Ectodermal cell (in vitro differentiated cells): ENCODE results near the gene EBF3.
"Not testable (repeated sequence)": the region's sequence is repeated elsewhere in the genome, so short reads cannot be mapped to it uniquely, and the experiment has no call there.

Experiments used
- H3K27ac ChIP-seq: 2 replicates; pipeline ENCODE4 v1.7.0; 2013; ENCODE audit warnings: mild to moderate bottlenecking, low read depth, low read length; ENCODE audit not compliant: insufficient read depth, poor library complexity, severe bottlenecking
- H3K27me3 ChIP-seq: 2 replicates; pipeline ENCODE4 v1.7.0; 2013; ENCODE audit warnings: mild to moderate bottlenecking, low read length; ENCODE audit not compliant: insufficient read depth, control insufficient read depth, poor library complexity, severe bottlenecking
- H3K36me3 ChIP-seq: one replicate; pipeline ENCODE4 v1.7.0; 2013; ENCODE audit warnings: low read length; ENCODE audit not compliant: control insufficient read depth, insufficient read depth
- H3K4me1 ChIP-seq: one replicate; pipeline ENCODE4 v1.7.0; 2013; ENCODE audit warnings: low read length; ENCODE audit not compliant: control insufficient read depth, insufficient read depth
- H3K4me3 ChIP-seq: 2 replicates; pipeline ENCODE4 v1.7.0; 2013; ENCODE audit warnings: low read depth, low read length, control low read depth; ENCODE audit not compliant: insufficient read depth
- H3K9me3 ChIP-seq: 2 replicates; pipeline ENCODE4 v1.7.0; 2013; ENCODE audit warnings: mild to moderate bottlenecking, low read length, moderate library complexity; ENCODE audit not compliant: control insufficient read depth
- WGBS, 2 experiments: methylation state at CpG; one replicate each; pipeline ENCODE4 v1.1.7; 2013; ENCODE audit warnings: missing lambda C conversion rate in 2 of 2; 5-methylcytosine and 5-hydroxymethylcytosine counted together

The EBF3 gene

GRCh38 chr10:129926066-129927055 lies 37.7 kb downstream of the EBF3 start:
- Histone ChIP-seq H3K4me3 (no peak overlapping the region), H3K36me3 (no peaks in the 10 kb centered on the region), H3K27ac (no peak overlapping the region), H3K9me3 (no peaks in the 10 kb centered on the region), H3K4me1 (no peaks in the 10 kb centered on the region), H3K27me3 (no peaks in the 10 kb centered on the region)
- 87 to 89% methylated on average over 29 of the region's 29 CpGs for WGBS, 2 experiments

- no peaks in the 10 kb centered on the region for H3K4me1 ChIP-seq
- H3K27ac ChIP-seq, result no peak overlapping the region
- H3K27me3 ChIP-seq, result no peaks in the 10 kb centered on the region
- no peaks in the 10 kb centered on the region for H3K36me3 ChIP-seq
- H3K9me3 ChIP-seq, result no peaks in the 10 kb centered on the region
- 94% methylated on average over 14 to 15 of the region's 16 CpGs for WGBS, 2 experiments
- no peak overlapping the region for H3K4me3 ChIP-seq
These were observed 39.5 kb downstream of the EBF3 start for GRCh38 chr10:129924375-129925085.

GRCh38 chr10:129922598-129923123 lies 41.4 kb downstream of the EBF3 start:
- H3K4me3 ChIP-seq, result no peak overlapping the region
- no peak overlapping the region for H3K27ac ChIP-seq
- H3K4me1 ChIP-seq, result no peaks in the 10 kb centered on the region
- 91 to 94% methylated on average over 18 of the region's 18 CpGs for WGBS, 2 experiments
- no peaks in the 10 kb centered on the region for H3K27me3 ChIP-seq
- H3K36me3 ChIP-seq, result no peaks in the 10 kb centered on the region
- H3K9me3 ChIP-seq, result no peaks in the 10 kb centered on the region

GRCh38 chr10:129921801-129922597 lies 42.1 kb downstream of the EBF3 start:
- H3K9me3 ChIP-seq, result no peaks in the 10 kb centered on the region
- 94 to 96% methylated on average over 16 of the region's 16 CpGs for WGBS, 2 experiments
- H3K4me3 ChIP-seq, result no peak overlapping the region
- H3K27ac ChIP-seq, result no peak overlapping the region
- H3K4me1 ChIP-seq, result no peaks in the 10 kb centered on the region
- H3K36me3 ChIP-seq, result no peaks in the 10 kb centered on the region
- H3K27me3 ChIP-seq, result no peaks in the 10 kb centered on the region

- Histone ChIP-seq H3K4me1 (no peaks in the 10 kb centered on the region), H3K4me3 (no peak overlapping the region), H3K9me3 (no peaks in the 10 kb centered on the region), H3K27me3 (no peaks in the 10 kb centered on the region), H3K27ac (no peak overlapping the region), H3K36me3 (no peaks in the 10 kb centered on the region)
- 93 to 94% methylated on average over 18 of the region's 18 CpGs for WGBS, 2 experiments
These were observed 42.9 kb downstream of the EBF3 start for GRCh38 chr10:129921065-129921670.

- not testable (repeated sequence) for H3K36me3 ChIP-seq, H3K27me3 ChIP-seq, H3K4me1 ChIP-seq, H3K4me3 ChIP-seq, H3K27ac ChIP-seq, H3K9me3 ChIP-seq
- WGBS, 2 experiments, result 95 to 96% methylated on average over 14 to 16 of the region's 18 CpGs
These were observed 43.9 kb downstream of the EBF3 start for GRCh38 chr10:129920187-129920586.

GRCh38 chr10:129919358-129919757 lies 44.7 kb downstream of the EBF3 start:
- H3K27me3 ChIP-seq, result no peaks in the 10 kb centered on the region
- H3K27ac ChIP-seq, result no peak overlapping the region
- H3K4me1 ChIP-seq, result no peaks in the 10 kb centered on the region
- no peaks in the 10 kb centered on the region for H3K36me3 ChIP-seq
- no peak overlapping the region for H3K4me3 ChIP-seq
- 90 to 93% methylated on average over 4 of the region's 4 CpGs for WGBS, 2 experiments
- H3K9me3 ChIP-seq, result no peaks in the 10 kb centered on the region

GRCh38 chr10:129918836-129919235 lies 45.2 kb downstream of the EBF3 start:
- Histone ChIP-seq H3K27ac (no peak overlapping the region), H3K9me3 (no peaks in the 10 kb centered on the region), H3K27me3 (no peaks in the 10 kb centered on the region), H3K4me1 (no peaks in the 10 kb centered on the region), H3K36me3 (no peaks in the 10 kb centered on the region), H3K4me3 (no peak overlapping the region)
- WGBS, 2 experiments, result 93% methylated on average over 8 of the region's 8 CpGs

GRCh38 chr10:129918401-129918800 lies 45.7 kb downstream of the EBF3 start:
- no peaks in the 10 kb centered on the region for H3K27me3 ChIP-seq
- no peak overlapping the region for H3K27ac ChIP-seq
- WGBS, 2 experiments, result 88 to 93% methylated on average over 9 of the region's 9 CpGs
- no peaks in the 10 kb centered on the region for H3K9me3 ChIP-seq
- no peaks in the 10 kb centered on the region for H3K36me3 ChIP-seq
- no peak overlapping the region for H3K4me3 ChIP-seq
- no peaks in the 10 kb centered on the region for H3K4me1 ChIP-seq
